ENCODE results near the gene POPDC3. TPM values are rescaled to one million over a fixed set of nuclear protein-coding genes. Genes with fewer than 3 reads are reported as not detected.

Gene POPDC3
- total RNA-seq, 1 donor from 2014 or later = 1.9 TPM

DNA sequence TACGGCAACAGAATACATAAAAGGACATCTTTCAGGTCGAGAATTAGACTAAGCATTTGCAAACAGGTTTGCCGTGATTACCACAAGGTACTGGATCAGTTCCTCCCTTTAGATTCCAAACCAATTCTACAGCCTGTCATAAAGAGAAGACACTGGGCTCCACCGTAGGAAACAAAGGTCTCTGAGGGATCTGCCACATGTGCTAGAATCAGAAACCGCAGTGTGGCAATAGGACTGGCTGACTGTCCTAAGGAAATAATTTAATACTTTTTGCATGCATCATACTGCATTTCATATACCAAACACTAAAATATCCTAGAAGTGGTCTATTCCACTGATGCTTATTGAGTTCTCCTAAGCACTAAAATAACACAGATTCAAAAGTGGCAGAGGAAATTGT, 59.2 kb downstream of the POPDC3 start:
- TF ChIP-seq, protein P1, sequence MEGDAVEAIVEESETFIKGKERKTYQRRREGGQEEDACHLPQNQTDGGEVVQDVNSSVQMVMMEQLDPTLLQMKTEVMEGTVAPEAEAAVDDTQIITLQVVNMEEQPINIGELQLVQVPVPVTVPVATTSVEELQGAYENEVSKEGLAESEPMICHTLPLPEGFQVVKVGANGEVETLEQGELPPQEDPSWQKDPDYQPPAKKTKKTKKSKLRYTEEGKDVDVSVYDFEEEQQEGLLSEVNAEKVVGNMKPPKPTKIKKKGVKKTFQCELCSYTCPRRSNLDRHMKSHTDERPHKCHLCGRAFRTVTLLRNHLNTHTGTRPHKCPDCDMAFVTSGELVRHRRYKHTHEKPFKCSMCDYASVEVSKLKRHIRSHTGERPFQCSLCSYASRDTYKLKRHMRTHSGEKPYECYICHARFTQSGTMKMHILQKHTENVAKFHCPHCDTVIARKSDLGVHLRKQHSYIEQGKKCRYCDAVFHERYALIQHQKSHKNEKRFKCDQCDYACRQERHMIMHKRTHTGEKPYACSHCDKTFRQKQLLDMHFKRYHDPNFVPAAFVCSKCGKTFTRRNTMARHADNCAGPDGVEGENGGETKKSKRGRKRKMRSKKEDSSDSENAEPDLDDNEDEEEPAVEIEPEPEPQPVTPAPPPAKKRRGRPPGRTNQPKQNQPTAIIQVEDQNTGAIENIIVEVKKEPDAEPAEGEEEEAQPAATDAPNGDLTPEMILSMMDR (IDR thresholded peaks at IDR 0.05) = no peak
- DNase-seq (no peak), ATAC-seq (no peak)
- Histone ChIP-seq H3K4me1 (no peaks in the 10 kb centered on the region), H3K4me3 (no peak overlapping the region), H3K9me3 (no peaks in the 10 kb centered on the region), H3K27me3 (no peaks in the 10 kb centered on the region), H3K27ac (no peak overlapping the region), H3K36me3 (no peaks in the 10 kb centered on the region)
- intact Hi-C loops (cut with DNase I) = no loop called here

DNA sequence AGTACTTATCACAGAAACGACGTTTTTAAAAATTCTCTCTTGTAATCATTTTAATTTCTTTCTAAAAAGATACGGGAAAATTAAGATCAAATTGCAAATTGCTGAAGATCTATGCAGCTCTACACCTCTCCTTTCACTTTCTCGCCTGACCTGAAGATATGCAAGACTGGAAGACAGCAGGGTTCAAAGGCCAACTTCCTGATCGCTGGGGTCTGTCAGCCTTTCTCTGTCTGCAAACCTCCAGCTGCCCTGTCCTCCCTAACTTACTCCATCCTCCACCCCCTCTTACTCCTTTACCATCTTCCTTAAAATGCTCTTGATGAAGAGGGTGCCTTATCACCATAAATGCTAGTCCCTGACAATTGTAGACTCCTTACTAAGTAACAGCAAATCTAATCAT, 63.7 kb downstream of the POPDC3 start:
- intact Hi-C loops (cut with DNase I) = no loop called here
- no peaks in the 10 kb centered on the region for H3K9me3 ChIP-seq
- no peaks in the 10 kb centered on the region for H3K36me3 ChIP-seq
- H3K4me1 ChIP-seq = no peaks in the 10 kb centered on the region
- no peak for ATAC-seq
- TF ChIP-seq, protein P1 (IDR thresholded peaks at IDR 0.05) = no peak
- no peak overlapping the region for H3K27ac ChIP-seq
- H3K27me3 ChIP-seq = no peaks in the 10 kb centered on the region
- H3K4me3 ChIP-seq = no peak overlapping the region
- DNase-seq = no peak

DNA sequence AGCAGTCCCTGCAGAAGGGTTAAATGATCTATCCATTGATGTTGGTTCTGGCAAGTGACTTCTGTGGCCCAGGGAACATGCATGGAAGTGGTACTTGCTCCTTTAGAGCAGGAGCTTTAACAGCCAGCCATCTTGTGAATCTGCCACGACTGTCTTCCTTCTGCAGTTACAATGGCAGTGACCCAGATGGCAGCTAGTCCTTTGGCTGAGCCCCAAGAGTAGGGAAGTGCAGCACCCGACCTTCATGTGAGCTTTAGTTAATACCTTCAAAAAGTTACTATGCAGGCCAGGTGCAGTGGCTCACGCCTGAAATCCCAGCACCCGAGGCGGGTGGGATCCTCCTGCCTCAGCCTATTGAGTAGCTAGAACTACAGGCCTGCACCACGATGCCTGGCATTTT, 66.4 kb downstream of the POPDC3 start:
- intact Hi-C loops (cut with DNase I) = no loop called here
- ATAC-seq (no peak), DNase-seq (no peak)
- no peaks in the 10 kb centered on the region for H3K9me3 ChIP-seq
- no peak overlapping the region for H3K4me3 ChIP-seq
- TF ChIP-seq, protein P1 (IDR thresholded peaks at IDR 0.05) = no peak
- H3K27me3 ChIP-seq = no peaks in the 10 kb centered on the region
- H3K36me3 ChIP-seq = no peaks in the 10 kb centered on the region
- no peaks in the 10 kb centered on the region for H3K4me1 ChIP-seq
- H3K27ac ChIP-seq = no peak overlapping the region

DNA sequence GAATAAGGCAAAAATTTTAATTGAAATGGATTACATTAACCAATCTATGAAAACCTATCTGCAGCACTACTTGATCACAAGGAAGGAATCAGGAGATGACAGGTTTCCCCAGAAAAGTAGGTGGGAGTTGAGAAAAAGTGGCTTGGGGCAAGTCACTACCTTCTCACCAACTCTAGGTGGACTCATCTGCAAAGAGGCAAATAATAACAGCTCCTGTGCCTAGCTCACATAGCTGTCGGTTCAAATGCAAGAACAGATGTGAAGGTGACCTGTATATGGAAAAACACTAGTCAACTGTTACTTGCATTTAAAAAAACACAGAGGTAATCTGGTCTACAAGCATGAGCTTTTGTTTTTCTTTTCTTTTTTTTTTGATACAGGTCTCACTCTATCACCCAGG, 67.2 kb downstream of the POPDC3 start:
- no peak overlapping the region for H3K27ac ChIP-seq
- ATAC-seq (no peak), DNase-seq (no peak)
- H3K36me3 ChIP-seq = no peaks in the 10 kb centered on the region
- no peaks in the 10 kb centered on the region for H3K27me3 ChIP-seq
- intact Hi-C loops (cut with DNase I) = no loop called here
- TF ChIP-seq, protein P1 (IDR thresholded peaks at IDR 0.05) = no peak
- no peaks in the 10 kb centered on the region for H3K4me1 ChIP-seq
- no peaks in the 10 kb centered on the region for H3K9me3 ChIP-seq
- H3K4me3 ChIP-seq = no peak overlapping the region

DNA sequence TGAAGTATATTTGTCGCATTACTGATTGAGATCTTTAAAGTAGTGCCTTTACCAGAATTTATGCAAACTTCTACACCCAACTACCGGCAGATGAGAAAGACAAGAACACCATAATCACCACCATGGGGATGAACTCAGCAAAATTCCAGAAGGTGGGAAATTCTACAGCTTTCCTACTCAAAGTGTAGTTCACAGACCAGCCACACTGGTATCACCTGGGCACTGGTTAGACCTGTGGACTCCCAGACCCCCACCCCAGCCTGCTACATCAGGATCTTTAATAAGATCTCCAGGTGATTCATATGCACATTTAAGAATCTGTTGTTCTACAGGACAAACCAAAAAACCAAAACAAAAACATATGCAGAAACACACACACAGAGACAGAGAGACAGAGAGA, 67.9 kb downstream of the POPDC3 start:
- no peaks in the 10 kb centered on the region for H3K27me3 ChIP-seq
- TF ChIP-seq, protein P1 (IDR thresholded peaks at IDR 0.05) = no peak
- intact Hi-C loops (cut with DNase I) = no loop called here
- ATAC-seq (no peak), DNase-seq (no peak)
- no peaks in the 10 kb centered on the region for H3K36me3 ChIP-seq
- no peak overlapping the region for H3K27ac ChIP-seq
- no peaks in the 10 kb centered on the region for H3K4me1 ChIP-seq
- H3K4me3 ChIP-seq = no peak overlapping the region
- H3K9me3 ChIP-seq = no peaks in the 10 kb centered on the region

DNA sequence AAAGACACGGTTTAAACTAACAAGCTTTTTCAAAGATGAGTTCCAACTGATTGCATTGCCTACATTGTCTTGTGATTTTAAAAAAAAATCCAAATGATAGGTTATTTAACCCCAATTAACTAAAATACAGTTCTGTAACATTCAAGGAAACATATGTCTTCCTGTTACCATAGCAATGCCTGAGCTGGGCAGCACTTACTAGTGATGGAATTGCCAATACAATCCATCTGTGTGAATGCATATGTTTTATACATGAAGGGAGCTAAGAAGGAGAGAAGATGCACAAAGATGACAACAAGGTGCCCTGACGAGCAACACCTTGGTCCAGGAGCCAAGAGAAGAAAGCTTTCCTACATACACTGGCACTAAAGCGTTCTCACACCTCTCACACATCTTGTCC, 68.7 kb downstream of the POPDC3 start:
- Histone ChIP-seq H3K27ac (no peak overlapping the region), H3K36me3 (no peaks in the 10 kb centered on the region), H3K4me3 (no peak overlapping the region), H3K4me1 (no peaks in the 10 kb centered on the region), H3K27me3 (no peaks in the 10 kb centered on the region), H3K9me3 (no peaks in the 10 kb centered on the region)
- no peak for ATAC-seq
- intact Hi-C loops (cut with DNase I) = no loop called here
- no peak for DNase-seq
- TF ChIP-seq, protein P1 (IDR thresholded peaks at IDR 0.05) = no peak

All from upper lobe of right lung (tissue), 1 donor.